NCI-H2196 treated with DMSO at 0.1 percent for 48 hours (cell line): ENCODE measurements around the gene P2RY6.

Experiments used
- DNase-seq: peaks from one replicate; lab custom pipeline; 2025; ENCODE audit not compliant: unreplicated experiment; lab: John Stamatoyannopoulos, UW

Gene P2RY6

GRCh38 chr11:73331138-73331916 lies 59.2 kb downstream of the P2RY6 start:
- no peak for DNase-seq

- no peak for DNase-seq
Observed at GRCh38 chr11:73333173-73333572, 61.0 kb downstream of the P2RY6 start.

- DNase-seq = no peak
Observed at GRCh38 chr11:73333640-73334383, 61.7 kb downstream of the P2RY6 start.

- DNase-seq = no peak
Observed at GRCh38 chr11:73334384-73335203, 62.5 kb downstream of the P2RY6 start.

GRCh38 chr11:73335204-73335923 lies 63.2 kb downstream of the P2RY6 start:
- DNase-seq = peak; percentile 48

GRCh38 chr11:73337846-73338245 lies 65.7 kb downstream of the P2RY6 start:
- DNase-seq = no peak

GRCh38 chr11:73338279-73338678 lies 66.1 kb downstream of the P2RY6 start:
- no peak for DNase-seq

GRCh38 chr11:73340164-73340563 lies 68.0 kb downstream of the P2RY6 start:
- no peak for DNase-seq

- DNase-seq = no peak
Observed at GRCh38 chr11:73342633-73343032, 70.5 kb downstream of the P2RY6 start.

- DNase-seq = no peak
Observed at GRCh38 chr11:73343076-73343873, 71.1 kb downstream of the P2RY6 start.

- DNase-seq = no peak
Observed at GRCh38 chr11:73344191-73344607, 72.1 kb downstream of the P2RY6 start.

- no peak for DNase-seq
Observed at GRCh38 chr11:73345481-73346160, 73.5 kb downstream of the P2RY6 start.

GRCh38 chr11:73346186-73346935 lies 74.2 kb downstream of the P2RY6 start:
- DNase-seq = no peak

- no peak for DNase-seq
Observed at GRCh38 chr11:73347067-73347466, 74.9 kb downstream of the P2RY6 start.
